GM23338 (cell line): ENCODE results near the gene ASB9. TPM values are rescaled to one million over a fixed set of nuclear protein-coding genes. Genes with fewer than 3 reads are reported as not detected.

Source experiments
- ATAC-seq: fragments of 200-7000 bp; cut with Tn5 transposase; 3 replicates; pipeline ENCODE4 v1.9.1; 2020
- DNase-seq: peaks from one replicate; pipeline ENCODE4 v3.0.0-alpha.2; 2015; ENCODE audit warnings: low spot score
- H2AFZ ChIP-seq: fragments of 200-600 bp; sonication (generic); 2 replicates; pipeline ENCODE4 v1.8.0; 2016; ENCODE audit warnings: antibody characterized with exemption, mild to moderate bottlenecking, moderate library complexity
- H3F3A ChIP-seq: fragments of 200-600 bp; sonication (generic); replicated peaks from 2 replicates; pipeline ENCODE4 v1.8.0; 2017; ENCODE audit warnings: antibody characterized with exemption, mixed run types, low read depth
- H3K27ac ChIP-seq: fragments of 200-600 bp; sonication (generic); 2 replicates; pipeline ENCODE4 v1.6.1; 2016; ENCODE audit warnings: low read depth
- H3K27me3 ChIP-seq: fragments of 200-600 bp; sonication (generic); 2 replicates; pipeline ENCODE4 v1.8.0; 2016; ENCODE audit warnings: mild to moderate bottlenecking, mixed run types, moderate library complexity; ENCODE audit not compliant: insufficient read depth
- H3K36me3 ChIP-seq: fragments of 200-600 bp; sonication (generic); 2 replicates; pipeline ENCODE4 v1.8.0; 2016; ENCODE audit warnings: mild to moderate bottlenecking; ENCODE audit not compliant: insufficient read depth
- H3K4me1 ChIP-seq: fragments of 200-600 bp; sonication (generic); 2 replicates; pipeline ENCODE4 v1.8.0; 2016; ENCODE audit warnings: mild to moderate bottlenecking, moderate library complexity; ENCODE audit not compliant: insufficient read depth
- H3K4me2 ChIP-seq: fragments of 200-600 bp; sonication (generic); 2 replicates; pipeline ENCODE4 v1.7.1; 2017; ENCODE audit warnings: mixed run types
- H3K4me3 ChIP-seq: fragments of 200-600 bp; sonication (generic); 2 replicates; pipeline ENCODE4 v1.6.1; 2016; ENCODE audit warnings: mixed run types
- H3K79me2 ChIP-seq: fragments of 200-600 bp; sonication (generic); replicated peaks from 2 replicates; pipeline ENCODE4 v1.8.0; 2017; ENCODE audit warnings: mild to moderate bottlenecking; ENCODE audit not compliant: insufficient read depth
- H3K9me2 ChIP-seq: fragments of 200-600 bp; sonication (generic); 2 replicates; pipeline ENCODE4 v1.8.0; 2017; ENCODE audit not compliant: insufficient read depth
- H4K20me1 ChIP-seq: fragments of 200-600 bp; sonication (generic); replicated peaks from 2 replicates; pipeline ENCODE4 v1.8.0; 2017; ENCODE audit warnings: mild to moderate bottlenecking; ENCODE audit not compliant: insufficient read depth
- H3K27ac Mint-ChIP-seq: 2 replicates; pipeline ENCODE4 v1.8.0; 2020; ENCODE audit warnings: inconsistent platforms, mild to moderate bottlenecking, moderate library complexity, mixed read lengths
- H3K27me3 Mint-ChIP-seq: 3 replicates; pipeline ENCODE4 v1.8.0; 2022; ENCODE audit warnings: low read depth, mild to moderate bottlenecking, moderate library complexity, mixed read lengths, inconsistent platforms; ENCODE audit not compliant: insufficient read depth, poor library complexity
- H3K36me3 Mint-ChIP-seq: 3 replicates; pipeline ENCODE4 v1.8.0; 2021; ENCODE audit warnings: low read depth, mild to moderate bottlenecking, inconsistent platforms, moderate library complexity, mixed read lengths
- H3K4me1 Mint-ChIP-seq: 3 replicates; pipeline ENCODE4 v1.8.0; 2020; ENCODE audit warnings: mild to moderate bottlenecking, inconsistent platforms, mixed read lengths
- H3K4me3 Mint-ChIP-seq: 3 replicates; pipeline ENCODE4 v1.8.0; 2021; ENCODE audit warnings: moderate library complexity, mild to moderate bottlenecking, inconsistent platforms, mixed read lengths
- H3K9me3 Mint-ChIP-seq: 3 replicates; pipeline ENCODE4 v1.8.0; 2020; ENCODE audit warnings: moderate library complexity, mild to moderate bottlenecking, inconsistent platforms, mixed read lengths
- CREB1 ChIP-seq: fragments of 250-450 bp; sonication (Bioruptor Pico); IDR thresholded peaks from 2 replicates; pipeline ENCODE4 v1.5.0; 2020; ENCODE audit warnings: low read depth, mild to moderate bottlenecking, moderate library complexity
- EZH2 ChIP-seq: fragments of 200-600 bp; sonication (generic); IDR thresholded peaks from one replicate; pipeline ENCODE4 v1.8.0; 2017; ENCODE audit warnings: antibody characterized with exemption, mild to moderate bottlenecking, low read depth; ENCODE audit not compliant: unreplicated experiment
- EZH2phosphoT487 ChIP-seq: fragments of 200-600 bp; sonication (generic); IDR thresholded peaks from one replicate; pipeline ENCODE4 v1.8.1; 2018; ENCODE audit warnings: antibody characterized with exemption; ENCODE audit not compliant: unreplicated experiment
- JUNB ChIP-seq: IDR thresholded peaks from one replicate; pipeline ENCODE4 v1.6.1; 2016; ENCODE audit warnings: antibody characterized with exemption; ENCODE audit not compliant: unreplicated experiment
- NANOG ChIP-seq: IDR thresholded peaks from 2 replicates; pipeline ENCODE4 v1.6.1; 2016; ENCODE audit warnings: antibody characterized with exemption, borderline replicate concordance
- REST ChIP-seq: IDR thresholded peaks from one replicate; pipeline ENCODE4 v1.6.1; 2018; ENCODE audit warnings: antibody characterized with exemption; ENCODE audit not compliant: unreplicated experiment
- STAT1 ChIP-seq: IDR thresholded peaks from one replicate; pipeline ENCODE4 v1.6.1; 2016; ENCODE audit warnings: antibody characterized with exemption; ENCODE audit not compliant: unreplicated experiment
- ZNF114 ChIP-seq: fragments of 250-450 bp; sonication (Bioruptor Pico); IDR thresholded peaks from 2 replicates; pipeline ENCODE4 v1.5.0; 2020; ENCODE audit warnings: mild to moderate bottlenecking, moderate library complexity
- ZNF331 ChIP-seq: fragments of 250-450 bp; sonication (Bioruptor Pico); IDR thresholded peaks from 2 replicates; pipeline ENCODE4 v1.5.0; 2020; ENCODE audit warnings: low read depth, mild to moderate bottlenecking, moderate library complexity
- polyA plus RNA-seq: library from polyadenylated mRNA; unstranded; fragments of >200 nt; fragmentation: Nextera tagmentation; extraction: Ambion mirVana; gene quantifications from 2 replicates; pipeline ENCODE4 v1.2.1, GENCODE V29; 2016
- total RNA-seq: library from RNA; depleted of rRNA; stranded (reverse); fragments of >200 nt; shearing (Covaris generic); gene quantifications from 2 replicates; pipeline ENCODE4 v1.2.3, GENCODE V29; 2014
- TF ChIP-seq, protein P1 (sequence below): IDR thresholded peaks from 2 replicates; pipeline ENCODE4 v1.6.1; 2016; ENCODE audit warnings: antibody characterized with exemption

Gene ASB9
- total and polyA plus RNA-seq, 2 experiments from 2014 or later = 0.37 to 0.42 TPM

DNA sequence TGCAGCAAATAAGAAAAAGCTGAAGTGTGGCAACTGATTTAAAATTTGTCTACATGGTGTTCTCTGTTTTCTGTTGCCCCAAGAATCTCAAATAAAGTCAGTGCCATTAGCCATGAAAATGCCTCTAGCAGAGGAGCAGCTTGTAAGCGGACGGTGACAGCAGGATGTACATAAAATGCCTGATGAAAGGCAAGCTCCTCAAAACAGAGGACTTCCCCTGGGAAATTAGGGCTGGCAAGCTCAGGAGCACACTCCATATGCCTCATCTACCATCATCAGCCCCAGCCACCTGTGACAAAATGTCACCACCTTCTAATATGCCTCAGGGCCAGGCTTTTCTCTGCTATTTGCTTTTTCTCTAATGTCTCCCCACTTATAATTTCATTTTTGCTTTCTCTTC, 54.5 kb downstream of the ASB9 start (continued):
- TF ChIP-seq REST = no peak
- TF ChIP-seq ZNF331 (CRISPR knock-in tag) = no peak
- TF ChIP-seq STAT1 = no peak
- TF ChIP-seq NANOG = no peak

DNA sequence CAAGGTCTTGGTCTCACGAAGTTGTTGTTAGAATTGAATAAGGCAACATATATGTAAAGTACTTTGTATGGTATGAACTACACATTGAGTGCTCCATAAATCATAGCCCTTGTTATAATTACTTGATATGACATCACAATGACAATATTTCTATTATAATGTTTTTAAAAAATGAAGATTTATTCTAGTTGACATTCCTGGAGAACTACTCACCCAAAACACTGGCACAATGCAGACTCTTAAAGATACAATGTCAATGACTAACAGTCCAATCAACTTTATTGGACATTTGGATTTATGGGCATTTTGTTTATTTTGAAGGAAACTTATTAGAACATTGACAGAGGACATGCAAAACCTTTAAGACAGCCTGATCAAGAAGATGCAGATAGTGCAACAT, 55.3 kb downstream of the ASB9 start:
- peaks cover 2% of the 10 kb centered on the region for H3K27me3 Mint-ChIP-seq
- no peak for ATAC-seq
- H2AFZ ChIP-seq = no peak overlapping the region
- no peaks in the 10 kb centered on the region for H3K4me1 ChIP-seq
- no peaks in the 10 kb centered on the region for H3K27me3 ChIP-seq
- no peak overlapping the region for H3K4me3 ChIP-seq
- H3K4me3 Mint-ChIP-seq = no peak overlapping the region
- H3K79me2 ChIP-seq = no peaks in the 10 kb centered on the region
- no peaks in the 10 kb centered on the region for H3K36me3 Mint-ChIP-seq
- no peaks in the 10 kb centered on the region for H3K9me2 ChIP-seq
- no peaks in the 10 kb centered on the region for H3F3A ChIP-seq
- H3K27ac ChIP-seq = no peak overlapping the region
- H3K9me3 Mint-ChIP-seq = no peaks in the 10 kb centered on the region; the same call in 2 of the 3 replicates
- H3K4me2 ChIP-seq = no peak overlapping the region
- DNase-seq = no peak
- no peaks in the 10 kb centered on the region for H3K36me3 ChIP-seq
- no peak for TF ChIP-seq ZNF114 (CRISPR knock-in tag)
- no peak for TF ChIP-seq CREB1
- TF ChIP-seq, protein P1, sequence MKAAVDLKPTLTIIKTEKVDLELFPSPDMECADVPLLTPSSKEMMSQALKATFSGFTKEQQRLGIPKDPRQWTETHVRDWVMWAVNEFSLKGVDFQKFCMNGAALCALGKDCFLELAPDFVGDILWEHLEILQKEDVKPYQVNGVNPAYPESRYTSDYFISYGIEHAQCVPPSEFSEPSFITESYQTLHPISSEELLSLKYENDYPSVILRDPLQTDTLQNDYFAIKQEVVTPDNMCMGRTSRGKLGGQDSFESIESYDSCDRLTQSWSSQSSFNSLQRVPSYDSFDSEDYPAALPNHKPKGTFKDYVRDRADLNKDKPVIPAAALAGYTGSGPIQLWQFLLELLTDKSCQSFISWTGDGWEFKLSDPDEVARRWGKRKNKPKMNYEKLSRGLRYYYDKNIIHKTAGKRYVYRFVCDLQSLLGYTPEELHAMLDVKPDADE = no peak
- no peak for TF ChIP-seq EZH2
- no peak for TF ChIP-seq EZH2phosphoT487
- TF ChIP-seq JUNB = no peak
- H3K4me1 Mint-ChIP-seq = peaks cover 3% of the 10 kb centered on the region; the same call in 1 of the 3 replicates
- H3K27ac Mint-ChIP-seq = no peak overlapping the region
- H4K20me1 ChIP-seq = no peaks in the 10 kb centered on the region

DNA sequence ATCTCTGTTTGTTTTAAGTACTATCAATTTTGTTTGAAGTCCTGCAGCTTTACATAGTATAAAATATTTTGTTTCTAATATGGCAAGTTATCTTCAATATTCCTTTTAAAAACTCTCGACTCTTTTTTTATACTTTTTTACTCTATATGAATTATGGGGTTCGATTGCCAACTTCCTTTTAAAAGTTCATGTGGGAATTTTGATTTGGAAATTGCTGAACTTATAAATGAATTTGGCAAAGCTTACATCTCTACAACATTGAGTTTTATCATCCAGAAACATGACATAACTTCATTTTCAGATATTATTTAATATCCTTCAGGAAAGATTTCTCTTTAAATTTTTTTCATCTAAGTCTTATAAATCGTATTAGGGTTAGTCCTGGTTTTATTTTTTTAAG, 60.8 kb downstream of the ASB9 start:
- Histone ChIP-seq H3K36me3 (no peaks in the 10 kb centered on the region), H3K4me2 (no peak overlapping the region), H3K4me1 (no peaks in the 10 kb centered on the region), H3K4me3 (no peak overlapping the region), H3K27me3 (no peaks in the 10 kb centered on the region), H3F3A (no peaks in the 10 kb centered on the region), H4K20me1 (no peaks in the 10 kb centered on the region), H3K27ac (no peak overlapping the region), H3K9me2 (no peaks in the 10 kb centered on the region), H2AFZ (no peak overlapping the region), H3K79me2 (no peaks in the 10 kb centered on the region)
- Mint-ChIP-seq H3K4me1 (peaks cover 3% of the 10 kb centered on the region; the same call in 1 of the 3 replicates), H3K4me3 (no peak overlapping the region), H3K36me3 (no peaks in the 10 kb centered on the region), H3K27me3 (no peaks in the 10 kb centered on the region), H3K27ac (no peak overlapping the region), H3K9me3 (no peaks in the 10 kb centered on the region)
- ATAC-seq (no peak), DNase-seq (no peak)
- no peak for TF ChIP-seq ZNF114 (CRISPR knock-in tag)
- TF ChIP-seq, protein P1 = no peak
